Activated naive CD8-positive, alpha-beta T cell treated with anti-CD3 and anti-CD28 coated beads for 36 hours (primary cell): Measurements from ENCODE around the gene CPXM1. TPM values are rescaled to one million over a fixed set of nuclear protein-coding genes. Genes with fewer than 3 reads are reported as not detected.
"Not testable (repeated sequence)": the region's sequence is repeated elsewhere in the genome, so short reads cannot be mapped to it uniquely, and the experiment has no call there.

Source experiments
- DNase-seq: peaks from one replicate; pipeline ENCODE4 v3.0.0; 2021
- H3K27ac Mint-ChIP-seq: one replicate; pipeline ENCODE4 v1.8.0; 2022; ENCODE audit warnings: mild to moderate bottlenecking, moderate library complexity, mixed read lengths
- H3K27me3 Mint-ChIP-seq: one replicate; pipeline ENCODE4 v1.8.0; 2022; ENCODE audit warnings: mild to moderate bottlenecking, mixed read lengths
- H3K36me3 Mint-ChIP-seq: one replicate; pipeline ENCODE4 v1.8.0; 2021; ENCODE audit warnings: mild to moderate bottlenecking, mixed read lengths
- H3K4me1 Mint-ChIP-seq: one replicate; pipeline ENCODE4 v1.8.0; 2021; ENCODE audit warnings: mixed read lengths
- H3K4me3 Mint-ChIP-seq: one replicate; pipeline ENCODE4 v1.8.0; 2022; ENCODE audit warnings: mild to moderate bottlenecking, moderate library complexity, mixed read lengths
- H3K9me3 Mint-ChIP-seq: one replicate; pipeline ENCODE4 v1.8.0; 2022; ENCODE audit warnings: mixed read lengths
- total RNA-seq, 2 experiments: library from RNA; stranded (reverse); gene quantifications; one replicate each; pipeline ENCODE4 v1.2.3, GENCODE V29; 2021

The CPXM1 gene
- total RNA-seq, 2 experiments from 2014 or later = 4.2 to 4.3 TPM

DNA sequence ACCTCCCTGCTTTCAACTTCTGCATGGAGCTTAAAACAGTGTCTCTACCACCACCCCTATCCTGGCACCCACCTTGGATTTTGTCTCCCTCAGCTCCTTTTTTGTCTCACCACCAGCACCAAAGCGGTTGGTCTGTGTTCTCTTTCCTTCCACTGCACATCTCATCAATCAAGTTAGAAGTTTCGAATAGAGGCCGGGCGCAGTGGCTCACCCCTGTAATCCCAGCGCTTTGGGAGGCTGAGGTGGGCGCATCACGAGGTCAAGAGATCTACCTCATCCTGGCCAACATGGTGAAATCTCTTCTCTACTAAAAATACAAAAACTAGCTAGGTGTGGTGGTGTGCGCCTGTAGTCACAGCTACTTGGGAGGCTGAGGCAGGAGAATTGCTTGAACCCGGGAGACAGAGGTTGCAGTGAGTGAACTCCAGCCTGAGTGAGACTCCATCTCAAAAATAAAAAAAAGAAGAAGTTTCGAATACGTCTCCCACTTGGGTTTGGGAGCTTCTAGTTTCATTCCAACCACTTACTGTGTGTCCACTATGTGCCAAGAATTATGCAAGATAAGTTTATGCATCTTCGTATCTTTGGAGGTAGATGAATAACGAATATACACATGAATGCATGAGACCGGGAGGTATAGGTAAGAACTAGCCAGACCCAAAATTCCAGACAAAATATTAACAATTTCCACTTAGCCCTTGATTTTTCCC lies 34.1 kb upstream of the CPXM1 start:
- no peak overlapping the region for H3K27ac Mint-ChIP-seq

DNA sequence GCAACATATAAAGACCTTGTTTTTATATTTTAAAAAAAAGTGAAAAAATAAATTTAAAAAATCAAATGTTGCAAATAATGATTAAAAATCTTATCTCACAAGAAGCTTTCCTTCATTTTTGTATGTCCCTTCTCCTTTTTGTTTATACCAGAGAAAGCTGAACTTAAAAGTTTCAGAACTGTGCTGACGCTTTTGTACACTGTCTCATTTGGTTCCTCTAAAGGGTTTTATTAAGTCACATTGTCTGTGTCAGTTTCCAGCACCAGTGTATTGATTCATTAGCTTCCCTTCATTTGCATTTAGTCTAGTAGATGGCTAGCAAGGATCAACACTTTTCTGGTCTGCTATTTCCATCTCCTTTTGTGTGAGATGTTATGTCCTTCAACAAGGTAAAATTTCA lies 33.3 kb upstream of the CPXM1 start:
- peaks cover 5% of the 10 kb centered on the region for H3K4me1 Mint-ChIP-seq

More for the DNA sequence above, 34.1 kb upstream of the CPXM1 start:
- Mint-ChIP-seq H3K9me3 (peaks cover 2% of the 10 kb centered on the region), H3K27me3 (no peaks in the 10 kb centered on the region), H3K36me3 (peaks cover 15% of the 10 kb centered on the region), H3K4me3 (no peak overlapping the region), H3K4me1 (peaks cover 10% of the 10 kb centered on the region)
- no peak for DNase-seq

DNA sequence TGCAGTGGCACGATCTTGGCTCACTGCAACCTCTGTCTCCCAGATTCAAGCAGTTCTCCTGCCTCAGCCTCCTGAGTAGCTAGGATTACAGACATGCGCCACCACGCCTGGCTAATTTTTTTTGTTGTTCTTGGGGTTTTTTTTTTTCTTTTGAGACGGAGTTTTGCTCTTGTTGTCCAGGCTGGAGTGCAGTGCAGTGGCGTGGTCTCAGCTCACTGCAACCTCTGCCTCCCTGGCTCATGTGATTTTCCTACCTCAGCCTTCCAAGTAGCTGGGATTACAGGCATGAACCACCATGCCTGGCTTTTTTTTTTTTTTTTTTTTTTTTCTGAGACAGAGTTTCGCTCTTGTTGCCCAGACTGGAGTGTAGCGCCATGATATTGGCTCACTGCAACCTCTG lies 30.8 kb upstream of the CPXM1 start:
- peaks cover 16% of the 10 kb centered on the region for H3K27me3 Mint-ChIP-seq
- not testable (repeated sequence) for H3K36me3 Mint-ChIP-seq, H3K4me1 Mint-ChIP-seq, H3K27ac Mint-ChIP-seq, H3K4me3 Mint-ChIP-seq, H3K9me3 Mint-ChIP-seq, DNase-seq

More for the DNA sequence above, 33.3 kb upstream of the CPXM1 start:
- no peak overlapping the region for H3K4me3 Mint-ChIP-seq
- peaks cover 10% of the 10 kb centered on the region for H3K36me3 Mint-ChIP-seq
- H3K27ac Mint-ChIP-seq = no peak overlapping the region
- no peaks in the 10 kb centered on the region for H3K9me3 Mint-ChIP-seq
- H3K27me3 Mint-ChIP-seq = no peaks in the 10 kb centered on the region
- no peak for DNase-seq

DNA sequence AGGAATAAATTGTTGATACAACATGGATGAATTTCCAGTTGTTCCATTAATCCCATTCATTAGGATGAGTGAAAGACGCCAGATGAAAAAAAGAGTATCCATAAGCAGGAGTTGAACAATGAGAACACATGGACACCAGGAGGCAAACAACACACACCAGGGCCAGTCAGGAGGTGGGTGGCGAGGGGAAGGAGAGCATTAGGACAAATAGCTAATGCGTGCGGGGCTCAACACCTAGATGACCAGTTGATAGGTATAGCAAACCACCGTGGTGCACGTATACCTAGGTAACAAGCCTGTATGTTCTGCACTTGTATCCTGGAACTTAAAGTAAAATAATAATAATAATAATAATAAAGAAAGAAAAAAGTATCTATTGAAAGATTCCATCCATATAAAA lies 28.9 kb upstream of the CPXM1 start:
- Mint-ChIP-seq H3K27ac (no peak overlapping the region), H3K36me3 (no peaks in the 10 kb centered on the region), H3K27me3 (peaks cover 23% of the 10 kb centered on the region), H3K4me1 (peaks cover 15% of the 10 kb centered on the region), H3K9me3 (no peaks in the 10 kb centered on the region), H3K4me3 (no peak overlapping the region)
- DNase-seq = no peak

DNA sequence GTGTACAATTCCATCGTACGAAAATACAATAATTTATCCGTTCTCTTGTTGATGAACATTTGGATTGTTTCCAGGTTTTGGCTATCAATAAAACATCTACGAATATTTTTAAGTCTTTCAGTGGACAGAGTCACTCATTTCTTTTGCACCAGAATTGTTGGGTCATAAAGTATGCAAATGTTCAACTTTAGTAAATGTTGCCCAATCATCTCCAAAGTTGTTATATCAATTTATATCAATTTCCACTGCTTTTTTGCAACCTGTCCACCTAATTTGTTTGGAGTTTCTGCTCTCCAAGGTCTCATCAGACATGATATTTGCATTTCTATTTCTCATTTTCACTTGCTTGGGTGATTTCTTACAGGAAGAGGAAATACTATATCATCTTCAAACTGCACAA lies 26.2 kb upstream of the CPXM1 start:
- Mint-ChIP-seq H3K4me3 (no peak overlapping the region), H3K27ac (no peak overlapping the region), H3K36me3 (no peaks in the 10 kb centered on the region), H3K27me3 (peaks cover 30% of the 10 kb centered on the region), H3K4me1 (peaks cover 17% of the 10 kb centered on the region), H3K9me3 (no peaks in the 10 kb centered on the region)
- no peak for DNase-seq

DNA sequence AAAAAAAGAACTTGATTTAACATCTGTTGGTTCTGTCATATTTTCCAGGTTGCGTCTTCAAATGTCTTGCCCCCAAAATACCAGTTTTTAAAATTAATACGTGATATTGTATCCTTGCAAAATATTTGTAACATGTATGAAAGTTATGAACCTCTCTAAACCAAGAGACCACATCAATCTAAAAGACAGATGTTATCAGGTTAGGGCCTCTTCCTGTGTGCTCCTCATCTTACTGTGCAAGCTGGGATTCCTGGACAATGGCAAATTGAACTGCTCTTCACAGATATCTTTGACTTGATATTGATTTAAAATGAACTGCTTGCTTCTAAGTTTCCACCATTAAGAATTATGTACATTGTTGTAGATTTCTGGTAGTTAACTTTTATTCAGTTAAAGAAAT lies 25.3 kb upstream of the CPXM1 start:
- peaks cover 19% of the 10 kb centered on the region for H3K4me1 Mint-ChIP-seq
- H3K9me3 Mint-ChIP-seq = no peaks in the 10 kb centered on the region
- no peak overlapping the region for H3K4me3 Mint-ChIP-seq
- H3K27ac Mint-ChIP-seq = no peak overlapping the region
- H3K36me3 Mint-ChIP-seq = no peaks in the 10 kb centered on the region
- peaks cover 36% of the 10 kb centered on the region for H3K27me3 Mint-ChIP-seq
- DNase-seq = no peak

DNA sequence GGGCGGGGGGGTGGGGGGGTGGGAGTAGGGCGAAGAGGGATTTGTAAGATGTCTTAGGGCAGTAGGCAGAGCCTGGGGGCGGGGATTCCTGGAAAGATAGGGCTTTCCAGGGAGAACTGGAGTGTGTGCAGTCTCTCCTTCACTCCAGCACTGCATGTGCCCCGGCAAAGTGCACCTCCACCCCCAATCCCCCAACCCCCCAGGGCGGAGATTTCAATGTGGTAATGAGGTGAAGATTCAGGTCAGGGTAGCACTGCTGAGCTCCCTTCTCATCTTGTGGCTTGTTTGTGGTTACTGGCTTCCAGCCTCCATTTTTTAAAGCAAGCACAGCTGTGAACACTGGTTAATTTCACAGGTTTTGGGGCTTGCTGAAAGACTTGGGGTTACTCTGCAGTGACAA lies 21.6 kb upstream of the CPXM1 start:
- Mint-ChIP-seq H3K27me3 (peaks cover 44% of the 10 kb centered on the region), H3K4me1 (peaks cover 22% of the 10 kb centered on the region), H3K27ac (no peak overlapping the region), H3K36me3 (no peaks in the 10 kb centered on the region), H3K9me3 (no peaks in the 10 kb centered on the region), H3K4me3 (no peak overlapping the region)
- DNase-seq = peak; percentile 54

DNA sequence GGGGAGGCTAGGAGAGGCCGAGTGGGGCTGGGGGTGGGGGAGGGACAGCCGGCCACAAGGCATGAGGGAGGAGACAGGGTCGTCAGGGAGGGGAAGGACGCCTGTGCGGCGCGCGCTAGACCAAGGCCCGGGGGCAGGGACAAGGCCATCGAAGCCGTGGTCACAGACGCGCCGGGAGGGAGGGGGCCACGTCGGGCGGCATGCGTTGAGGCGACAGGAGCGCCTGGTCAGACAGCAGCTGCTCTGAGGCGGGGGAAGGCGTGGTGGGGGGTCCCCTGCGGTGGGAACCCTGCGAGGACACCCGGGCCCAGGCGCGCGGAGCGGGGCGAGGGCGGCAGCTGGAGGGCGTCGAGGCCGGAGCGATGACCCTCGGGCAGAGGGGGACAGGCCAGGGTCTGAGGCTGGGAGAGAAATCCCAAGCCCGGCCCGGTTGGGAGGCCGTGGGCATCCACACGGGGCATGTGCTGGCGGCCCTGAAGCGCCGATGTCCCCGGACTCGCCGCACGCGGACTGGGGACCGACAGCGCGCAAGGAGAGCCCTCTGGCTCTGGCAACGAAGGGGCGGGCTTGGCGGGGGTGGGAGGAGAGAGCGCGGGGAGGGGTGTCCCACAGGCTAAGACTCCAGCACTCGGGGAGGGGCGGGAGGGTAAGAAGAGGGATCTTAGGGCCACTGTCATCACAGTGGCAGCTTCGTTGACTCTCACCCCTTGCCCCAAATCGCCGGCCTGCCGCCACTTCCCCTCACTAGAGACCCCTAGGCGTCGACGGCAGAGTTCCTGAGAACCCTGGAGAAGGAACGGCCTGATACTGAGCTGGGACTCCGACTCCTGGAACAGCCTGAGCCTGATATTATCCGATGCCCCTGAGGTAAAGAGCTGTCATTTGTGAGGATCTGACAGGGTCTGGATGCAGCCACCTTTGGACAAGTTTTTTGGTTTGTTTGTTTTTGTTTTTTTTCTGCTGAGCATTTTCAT lies 20.8 kb upstream of the CPXM1 start:
- Mint-ChIP-seq H3K27ac (no peak overlapping the region), H3K4me1 (peaks cover 17% of the 10 kb centered on the region), H3K36me3 (no peaks in the 10 kb centered on the region), H3K4me3 (no peak overlapping the region), H3K27me3 (peaks cover 37% of the 10 kb centered on the region), H3K9me3 (no peaks in the 10 kb centered on the region)
- DNase-seq = no peak

DNA sequence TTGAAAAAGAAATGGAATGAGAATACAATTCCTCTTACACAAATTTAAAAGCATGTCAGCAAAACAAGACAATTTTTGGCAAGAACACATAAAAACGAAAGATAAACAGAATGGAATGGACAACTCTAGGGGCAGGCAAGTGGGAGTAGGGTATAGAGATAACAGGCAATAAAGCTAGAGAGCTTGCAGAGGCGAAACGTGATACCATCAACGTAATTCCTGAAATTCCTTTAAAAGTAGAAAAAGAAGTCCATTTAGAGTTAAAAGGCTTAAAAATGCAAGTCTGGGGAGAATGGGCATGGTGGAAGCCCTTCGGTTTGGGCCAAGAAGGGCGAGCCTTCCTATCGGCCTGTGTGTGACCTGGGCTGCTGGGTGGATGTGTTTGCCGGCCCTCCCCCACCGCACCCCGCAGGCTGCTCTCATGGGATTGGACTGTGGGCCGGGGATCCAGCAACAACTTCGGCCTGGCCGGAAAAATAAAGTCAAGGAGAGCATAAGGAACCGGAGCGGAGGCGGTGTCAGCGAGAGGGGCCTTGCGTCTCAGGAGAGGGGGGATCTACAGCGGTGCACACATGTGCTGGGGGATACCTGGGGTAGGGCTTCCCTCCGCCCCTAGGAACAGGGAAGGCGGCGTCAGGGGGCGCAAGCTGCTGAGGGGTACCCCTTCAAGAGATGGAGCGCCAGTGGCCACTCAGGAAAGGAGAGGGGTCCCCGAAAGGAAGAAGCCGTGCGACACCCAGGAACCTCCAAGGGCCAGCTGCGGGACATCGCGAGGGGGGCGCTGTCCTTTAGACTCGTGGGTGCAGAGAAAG lies 19.9 kb upstream of the CPXM1 start:
- no peaks in the 10 kb centered on the region for H3K36me3 Mint-ChIP-seq
- peaks cover 11% of the 10 kb centered on the region for H3K4me1 Mint-ChIP-seq
- no peaks in the 10 kb centered on the region for H3K9me3 Mint-ChIP-seq

DNA sequence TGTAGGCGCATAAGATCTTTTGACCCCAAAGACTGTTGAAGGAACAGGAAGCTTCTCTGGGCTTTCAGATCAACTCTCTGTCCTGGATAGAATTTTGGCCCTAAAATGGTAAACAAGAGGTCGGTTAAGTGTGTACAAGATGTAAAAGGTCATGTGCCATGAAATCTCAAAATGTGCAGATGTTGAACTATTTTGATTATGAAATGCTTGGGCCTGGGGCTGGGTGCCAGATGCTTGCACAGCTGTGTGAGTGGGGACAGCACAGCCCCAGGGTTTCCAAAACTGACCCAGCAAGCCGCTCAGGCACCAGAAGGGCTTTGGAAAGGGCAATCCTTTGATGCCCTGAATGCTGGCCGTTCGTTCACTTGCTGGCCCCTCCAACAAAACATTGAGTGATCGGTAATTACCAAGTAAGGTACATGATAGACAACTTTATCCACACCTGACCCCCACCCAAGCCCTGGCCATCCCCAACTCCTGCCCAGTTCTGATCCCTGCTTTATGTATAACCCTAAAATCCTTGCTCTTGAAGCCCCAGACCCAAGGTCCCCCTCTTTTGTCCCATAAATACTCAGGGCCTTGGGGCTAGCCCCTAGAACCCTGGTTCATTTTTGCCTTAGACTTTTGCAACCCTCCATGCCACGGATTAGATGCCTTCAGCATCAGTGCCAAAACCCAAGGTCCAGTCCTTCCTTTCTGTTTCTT lies 17.6 kb upstream of the CPXM1 start:
- peaks cover 11% of the 10 kb centered on the region for H3K4me1 Mint-ChIP-seq
- no peak for DNase-seq
- H3K36me3 Mint-ChIP-seq = no peaks in the 10 kb centered on the region
- peaks cover 3% of the 10 kb centered on the region for H3K9me3 Mint-ChIP-seq
- no peak overlapping the region for H3K4me3 Mint-ChIP-seq
- no peak overlapping the region for H3K27ac Mint-ChIP-seq
- H3K27me3 Mint-ChIP-seq = peaks cover 33% of the 10 kb centered on the region

More for the DNA sequence above, 19.9 kb upstream of the CPXM1 start:
- peaks cover 33% of the 10 kb centered on the region for H3K27me3 Mint-ChIP-seq
- no peak for DNase-seq
- peak overlapping the region; percentile 1 for H3K27ac Mint-ChIP-seq
- H3K4me3 Mint-ChIP-seq = no peak overlapping the region

DNA sequence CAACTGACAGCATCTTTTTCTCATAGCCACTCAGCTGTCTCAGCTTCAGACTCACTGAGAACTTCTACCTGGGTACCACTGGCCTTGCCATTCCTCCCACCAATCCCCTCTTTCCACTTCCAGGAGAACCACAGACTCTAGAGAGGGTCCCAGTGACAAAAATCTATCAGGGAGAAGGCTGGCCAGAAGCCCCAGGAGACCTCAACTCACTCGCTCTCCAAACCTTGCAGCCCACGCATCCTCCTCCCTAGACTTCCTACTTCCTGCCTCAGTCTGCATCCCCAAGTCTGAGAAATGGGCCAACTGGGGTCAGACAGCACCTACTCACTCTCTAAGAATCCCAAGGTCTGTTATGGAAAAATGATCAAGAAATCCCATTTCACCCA lies 16.9 kb upstream of the CPXM1 start:
- no peaks in the 10 kb centered on the region for H3K36me3 Mint-ChIP-seq
- peaks cover 11% of the 10 kb centered on the region for H3K4me1 Mint-ChIP-seq
- H3K4me3 Mint-ChIP-seq = no peak overlapping the region
- no peak for DNase-seq
- peaks cover 6% of the 10 kb centered on the region for H3K9me3 Mint-ChIP-seq
- no peak overlapping the region for H3K27ac Mint-ChIP-seq
- peaks cover 37% of the 10 kb centered on the region for H3K27me3 Mint-ChIP-seq

DNA sequence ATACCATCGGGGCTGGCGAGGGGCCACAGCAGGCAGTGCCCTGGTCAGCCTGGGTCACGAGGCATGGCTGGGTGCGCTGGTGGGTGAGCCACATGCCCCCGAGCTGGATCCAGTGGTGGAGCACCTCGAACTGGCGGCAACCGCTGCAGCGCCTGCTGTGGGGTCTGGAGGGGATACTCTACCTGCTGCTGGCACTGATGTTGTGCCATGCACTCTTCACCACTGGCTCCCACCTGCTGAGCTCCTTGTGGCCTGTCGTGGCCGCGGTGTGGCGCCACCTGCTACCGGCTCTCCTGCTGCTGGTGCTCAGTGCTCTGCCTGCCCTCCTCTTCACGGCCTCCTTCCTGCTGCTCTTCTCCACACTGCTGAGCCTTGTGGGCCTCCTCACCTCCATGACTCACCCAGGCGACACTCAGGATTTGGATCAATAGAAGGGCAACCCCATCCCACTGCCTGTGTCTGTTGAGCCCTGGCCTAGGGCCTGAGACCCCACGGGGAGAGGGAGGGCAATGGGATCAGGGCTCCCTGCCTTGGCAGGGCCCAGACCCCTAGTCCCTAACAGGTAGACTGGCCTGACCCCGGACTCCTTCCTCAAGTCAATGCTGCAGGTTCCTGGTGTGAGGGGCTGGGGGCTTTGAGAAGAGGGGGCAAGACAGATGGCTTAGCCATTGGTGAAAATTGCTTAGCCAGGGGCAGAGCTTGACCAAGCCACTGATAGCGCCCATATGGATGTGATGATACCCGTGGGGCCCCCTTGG lies 16.3 kb upstream of the CPXM1 start:
- DNase-seq = no peak
- Mint-ChIP-seq H3K27me3 (peaks cover 37% of the 10 kb centered on the region), H3K36me3 (peaks cover 3% of the 10 kb centered on the region), H3K4me1 (peaks cover 7% of the 10 kb centered on the region), H3K27ac (no peak overlapping the region), H3K4me3 (no peak overlapping the region), H3K9me3 (peaks cover 12% of the 10 kb centered on the region)

DNA sequence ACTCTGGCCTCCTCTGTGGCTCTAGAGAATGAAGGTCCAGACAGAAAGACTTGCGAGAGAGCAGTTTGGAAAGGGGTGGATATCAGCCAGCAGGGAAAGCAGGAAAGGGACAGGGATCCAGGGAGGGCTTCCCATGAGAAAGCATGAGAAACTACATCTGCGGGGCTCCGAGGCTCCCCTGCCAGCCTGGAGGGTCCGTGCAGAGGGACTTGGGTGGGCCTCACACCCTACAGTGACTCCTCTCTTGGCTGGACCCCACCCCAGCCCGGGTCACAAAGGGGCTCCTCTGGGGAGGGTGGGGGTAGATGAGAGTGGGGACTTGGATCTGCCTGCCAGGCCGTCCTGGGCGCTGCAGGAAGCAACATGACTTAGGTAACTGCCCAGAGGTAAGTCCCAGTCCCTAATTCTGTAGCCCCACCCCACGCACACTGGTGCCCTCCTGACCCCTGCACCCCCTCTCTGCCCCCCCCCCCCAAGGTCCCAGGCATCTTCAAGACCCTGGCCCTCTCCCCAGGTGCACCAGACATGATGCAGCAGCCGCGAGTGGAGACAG lies 15.7 kb upstream of the CPXM1 start, which contains the start of gene TMEM239:
Gene TMEM239, plus strand, starts transcription at position 335 of the 553 bp plus-strand sequence. Its CDS starts 191 bp downstream, at position 526.
- Mint-ChIP-seq H3K4me3 (no peak within 1 kb of the TSS), H3K27me3 (peaks cover 39% of the 10 kb centered on the region), H3K4me1 (peaks cover 3% of the 10 kb centered on the region)

More for the DNA sequence above, 15.7 kb upstream of the CPXM1 start, which contains the start of gene TMEM239:
- Mint-ChIP-seq H3K9me3 (peaks cover 12% of the 10 kb centered on the region), H3K36me3 (peaks cover 3% of the 10 kb centered on the region), H3K27ac (no peak within 1 kb of the TSS)
- no peak for DNase-seq
